Measurements from ENCODE around the gene AGRP. TPM values are rescaled to one million over a fixed set of nuclear protein-coding genes. Genes with fewer than 3 reads are reported as not detected.

AGRP gene
- total RNA-seq, 2 experiments from 2014 or later, result not detected

- no peaks in the 10 kb centered on the region for H3K36me3 ChIP-seq (ENCODE audit: insufficient read depth, low read length)
- H3K4me1 ChIP-seq (ENCODE audit: insufficient read depth, low read length, poor library complexity, severe bottlenecking), result peaks cover 50% of the 10 kb centered on the region
- no peaks in the 10 kb centered on the region for H3K9me3 ChIP-seq (ENCODE audit: low read length)
- no peaks in the 10 kb centered on the region for H4K20me1 ChIP-seq (ENCODE audit: insufficient read depth, low read length)
- no peak overlapping the region for H3K27ac ChIP-seq (ENCODE audit: low read depth, low read length, poor library complexity, severe bottlenecking)
- intact Hi-C loops (cut with micrococcal nuclease; ENCODE audit: unreplicated experiment), result no loop called here
- no peaks in the 10 kb centered on the region for H3K9me2 ChIP-seq (ENCODE audit: insufficient read depth, low read length)
- DNase-seq (ENCODE audit: low spot score), result peak; percentile 34
- H3K79me2 ChIP-seq (ENCODE audit: insufficient read depth, low read depth, low read length), result no peaks in the 10 kb centered on the region
- BruUV-seq (replicated peaks), result no TSS peak
- peak overlapping the region; percentile 61 for H3K4me2 ChIP-seq (ENCODE audit: low read length)
- CTCF ChIA-PET (ENCODE audit: unreplicated experiment), result interaction anchor here (1.0 to 1.1 kb wide), 2 partner anchors 12 to 115 kb away, joined by 3 to 4 read pairs; partner anchors contain the start of gene CARMIL2
- H3K4me3 ChIP-seq (ENCODE audit: low read depth, low read length, poor library complexity, severe bottlenecking), result peak overlapping the region; percentile 36
- POLR2A ChIA-PET, result interaction anchor here (0.5 kb wide), 1 partner anchor 35 kb away, joined by 3 read pairs; no protein-coding TSS in a partner anchor
- no peak for TF ChIP-seq CTCF (conservative IDR thresholded peaks at IDR 0.05; ENCODE audit: low read length)
- no peak for TF ChIP-seq EZH2phosphoT487 (IDR thresholded peaks at IDR 0.05; ENCODE audit: borderline replicate concordance, low read depth, low read length)
- no peak overlapping the region for H2AFZ ChIP-seq (ENCODE audit: low read length)
These were observed 46.9 kb upstream of the AGRP start for GRCh38 chr16:67530013-67530939.

- DNase-seq (ENCODE audit: low spot score), result peak; percentile 16
- no TSS peak for BruUV-seq (replicated peaks)
- Histone ChIP-seq H3K27ac (ENCODE audit: low read depth, low read length, poor library complexity, severe bottlenecking) (no peak overlapping the region), H2AFZ (ENCODE audit: low read length) (no peak overlapping the region), H4K20me1 (ENCODE audit: insufficient read depth, low read length) (no peaks in the 10 kb centered on the region), H3K36me3 (ENCODE audit: insufficient read depth, low read length) (no peaks in the 10 kb centered on the region), H3K4me2 (ENCODE audit: low read length) (peak overlapping the region; percentile 61), H3K4me1 (ENCODE audit: insufficient read depth, low read length, poor library complexity, severe bottlenecking) (peaks cover 48% of the 10 kb centered on the region), H3K9me2 (ENCODE audit: insufficient read depth, low read length) (no peaks in the 10 kb centered on the region), H3K9me3 (ENCODE audit: low read length) (no peaks in the 10 kb centered on the region), H3K79me2 (ENCODE audit: insufficient read depth, low read depth, low read length) (no peaks in the 10 kb centered on the region), H3K4me3 (ENCODE audit: low read depth, low read length, poor library complexity, severe bottlenecking) (no peak overlapping the region)
- CTCF ChIA-PET (ENCODE audit: unreplicated experiment), result interaction anchor here (0.6 to 1.1 kb wide), 3 partner anchors 9 to 115 kb away, joined by 3 to 5 read pairs (median 4); partner anchors contain the start of gene CARMIL2
- intact Hi-C loops (cut with micrococcal nuclease; ENCODE audit: unreplicated experiment), result no loop called here
- POLR2A ChIA-PET, result no interaction called here
- TF ChIP-seq CTCF (conservative IDR thresholded peaks at IDR 0.05; ENCODE audit: low read length) (no peak), EZH2phosphoT487 (IDR thresholded peaks at IDR 0.05; ENCODE audit: borderline replicate concordance, low read depth, low read length) (no peak)
These were observed 46.2 kb upstream of the AGRP start for GRCh38 chr16:67529582-67530012.

All from OCI-LY7 (cell line).